Measurements from ENCODE around the gene MOB4.
"Not testable (repeated sequence)": the region's sequence is repeated elsewhere in the genome, so short reads cannot be mapped to it uniquely, and the experiment has no call there.

MOB4 gene

GRCh38 chr2:197515315-197515738, 539 bp upstream of the MOB4 start:
- DNase-seq, result no peak

DNA sequence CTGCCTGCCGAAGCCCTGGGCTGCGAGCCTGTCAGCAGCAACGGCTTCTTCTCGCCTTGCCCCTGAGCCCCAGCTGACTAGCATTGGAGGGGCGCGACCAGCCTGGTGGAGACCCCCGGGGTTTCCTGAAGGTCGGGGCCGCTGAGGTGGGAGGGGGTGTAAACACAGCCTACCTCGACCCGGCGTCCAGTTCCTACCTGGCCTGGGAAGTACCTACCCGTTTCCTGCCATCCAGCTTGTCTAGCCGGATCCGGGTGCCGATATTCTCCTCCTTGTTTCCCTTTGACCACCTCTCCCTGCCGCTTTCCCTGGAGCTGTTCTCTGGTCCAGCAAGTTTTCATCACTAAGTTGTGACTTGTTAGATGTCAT, 511 bp downstream of the MOB4 start:
- DNase-seq, result no peak

- DNase-seq, result no peak
Measured at GRCh38 chr2:197517150-197517549, 1.3 kb downstream of the MOB4 start.

- no peak for DNase-seq
Measured at GRCh38 chr2:197538412-197538811, 22.5 kb downstream of the MOB4 start.

DNA sequence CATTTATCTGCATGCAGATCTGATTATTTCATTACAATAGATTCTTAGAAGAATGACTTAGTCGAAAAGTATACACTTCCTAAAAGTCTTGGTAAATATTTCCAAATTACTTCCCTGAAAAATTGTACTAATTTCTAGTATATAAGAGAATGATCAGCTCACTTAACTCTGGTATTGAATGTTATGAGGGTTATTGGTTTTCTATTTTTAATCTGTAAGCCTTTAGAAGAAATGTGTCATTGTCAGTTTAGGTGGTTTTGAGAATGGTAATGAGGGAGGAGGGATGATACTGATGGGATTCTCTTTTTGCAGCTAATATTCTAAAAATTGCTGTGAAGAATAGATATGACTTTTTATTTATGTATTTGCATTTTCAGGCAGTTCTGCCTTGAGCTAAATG, 23.9 kb downstream of the MOB4 start:
- no peak for DNase-seq

DNA sequence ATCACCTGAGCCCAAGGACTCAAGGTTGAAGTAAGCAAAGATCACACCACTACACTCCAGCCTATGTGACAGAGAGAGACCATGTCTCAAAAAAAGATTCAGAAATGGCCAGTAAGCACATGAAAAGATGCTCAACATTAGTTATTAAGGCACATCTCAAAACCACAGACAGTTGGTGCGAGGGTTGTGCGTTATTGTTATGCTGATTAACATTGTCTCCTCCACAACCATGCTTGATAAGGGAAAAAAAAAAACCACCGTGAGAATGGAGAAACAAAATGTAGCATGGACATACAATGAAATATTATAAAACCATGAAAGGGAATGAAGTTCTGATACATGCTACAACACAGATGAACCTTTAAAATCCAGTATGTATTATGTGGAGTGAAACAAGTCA, 27.3 kb downstream of the MOB4 start:
- DNase-seq, result no peak

DNA sequence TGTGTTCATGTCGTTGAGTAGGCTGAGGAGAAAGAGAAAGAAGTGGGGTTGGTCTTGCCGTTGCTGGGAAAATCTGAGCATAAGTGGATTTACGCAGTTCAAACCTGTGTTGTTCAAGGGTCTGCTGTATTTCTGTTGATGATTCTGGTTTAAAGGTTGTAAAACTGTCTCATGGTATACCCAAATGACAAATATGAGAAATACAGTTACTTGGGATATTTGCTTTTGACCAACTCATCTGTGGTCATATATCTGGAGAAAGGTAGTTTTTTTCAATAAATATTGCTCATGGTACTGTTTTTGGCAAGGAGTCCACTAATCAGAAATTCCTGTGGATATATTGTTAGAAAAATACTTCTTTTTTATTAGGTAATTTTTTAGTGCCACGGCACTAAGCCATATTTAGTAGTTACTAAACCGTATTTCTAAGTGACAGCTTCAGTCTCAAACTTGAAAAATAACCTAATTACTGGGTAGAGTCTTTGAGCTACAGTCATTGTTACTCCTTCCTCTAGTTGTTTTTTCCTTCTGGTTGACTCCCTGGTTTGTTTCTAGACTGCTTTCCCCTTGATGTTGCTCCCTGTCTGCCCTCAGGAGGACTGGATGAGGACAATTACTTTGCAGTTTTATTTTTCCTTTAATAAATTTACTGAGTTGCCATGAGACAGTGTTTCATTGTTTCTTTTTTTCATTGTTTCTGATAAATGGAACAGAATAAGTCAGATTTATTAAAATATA, 31.5 kb downstream of the MOB4 start:
- DNase-seq, result no peak

DNA sequence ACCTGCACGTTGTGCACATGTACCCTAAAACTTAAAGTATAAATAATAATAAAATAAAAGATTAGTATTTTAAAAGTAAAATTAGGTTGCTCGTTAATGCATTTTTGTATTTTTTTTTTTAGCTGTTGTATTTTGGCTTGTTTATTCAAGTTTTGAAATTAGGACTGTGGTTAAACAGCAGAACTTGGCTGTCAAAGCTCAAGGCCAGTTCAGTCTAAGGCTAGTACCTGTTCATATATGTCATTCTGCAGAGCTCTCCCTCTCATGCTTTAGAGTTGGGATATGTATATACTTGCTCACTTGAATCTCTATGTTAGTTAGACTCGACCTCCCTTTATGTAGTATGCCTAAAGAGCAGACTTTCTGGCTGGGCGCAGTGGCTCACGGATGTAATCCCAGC, 32.7 kb downstream of the MOB4 start:
- DNase-seq, result no peak

DNA sequence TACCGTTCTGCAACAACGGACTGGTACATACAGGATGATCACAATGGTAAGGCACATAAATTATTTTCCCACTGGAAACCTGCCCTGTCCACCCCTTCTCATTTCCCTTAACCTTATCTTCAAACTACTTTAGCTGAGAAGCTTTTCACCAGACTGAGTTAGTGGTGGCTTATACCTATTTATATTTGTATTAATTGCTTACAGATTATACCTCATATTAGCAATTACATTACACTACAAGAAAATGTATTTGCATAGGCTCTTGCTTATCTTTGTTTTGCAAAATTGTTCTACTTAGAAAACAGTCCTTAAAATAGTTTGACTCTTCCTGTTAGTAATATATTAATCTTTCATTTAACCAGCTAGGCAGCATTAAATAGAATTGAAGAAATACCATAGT, 35.4 kb downstream of the MOB4 start:
- not testable (repeated sequence) for DNase-seq

GRCh38 chr2:197555467-197555866, 39.6 kb downstream of the MOB4 start:
- DNase-seq, result no peak

- no peak for DNase-seq
Measured at GRCh38 chr2:197556456-197556855, 40.6 kb downstream of the MOB4 start.

- no peak for DNase-seq
Measured at GRCh38 chr2:197558393-197558792, 42.5 kb downstream of the MOB4 start.

- DNase-seq, result no peak
Measured at GRCh38 chr2:197559681-197560080, 43.8 kb downstream of the MOB4 start.

DNA sequence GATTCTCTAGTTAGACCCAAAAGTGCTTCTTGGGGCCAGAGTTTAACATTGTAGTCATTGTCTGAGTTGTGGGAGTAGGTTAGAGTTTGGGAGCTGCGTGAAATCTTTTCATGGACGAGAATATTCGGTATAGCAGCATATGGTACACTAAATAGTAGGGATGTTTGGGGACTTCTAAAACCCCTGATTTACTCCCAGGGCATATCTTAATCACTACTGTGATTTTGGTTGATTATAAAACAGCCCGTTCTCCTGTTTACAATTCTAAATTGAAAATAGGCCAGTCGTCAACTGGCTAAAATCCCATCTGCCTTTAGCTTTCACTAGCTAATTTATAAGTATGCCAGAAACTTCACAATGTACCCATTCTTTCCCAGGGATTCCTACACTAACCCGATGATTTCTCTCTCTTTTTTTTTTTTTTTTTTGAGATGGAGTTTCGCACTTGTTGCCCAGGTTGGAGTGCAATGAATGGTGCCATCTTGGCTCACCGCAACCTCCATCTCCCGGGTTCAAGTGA, 44.3 kb downstream of the MOB4 start:
- DNase-seq, result no peak

DNA sequence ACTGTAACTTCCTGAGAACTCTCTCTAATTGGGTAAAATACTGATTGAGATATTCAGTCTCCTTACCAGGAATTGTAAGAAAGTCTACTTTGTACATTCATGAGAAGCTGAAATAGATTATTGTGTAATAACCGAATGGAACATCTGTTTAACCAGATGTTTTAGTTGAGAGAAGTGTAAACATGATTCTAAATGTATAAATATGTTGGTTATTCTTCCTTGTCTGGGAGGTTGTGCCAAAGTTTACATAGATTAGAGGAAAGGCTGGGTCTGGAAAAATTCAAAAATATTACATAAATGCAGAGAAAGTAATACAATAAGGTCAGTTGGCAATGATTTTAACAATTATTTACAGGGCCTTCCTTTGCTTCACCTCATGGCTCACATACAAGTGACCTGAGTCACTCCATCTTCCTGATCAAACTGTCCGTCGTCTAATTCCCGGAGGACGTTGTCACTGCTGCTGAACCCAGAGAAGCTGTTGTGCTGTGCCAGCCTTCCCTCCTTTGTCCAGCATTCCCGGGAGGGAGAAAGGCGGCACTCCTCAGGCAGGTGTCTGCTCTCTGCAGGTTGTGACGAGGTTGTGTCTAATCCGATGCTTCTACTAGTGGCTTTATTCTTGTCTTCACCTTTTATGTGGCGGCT, 55.9 kb downstream of the MOB4 start:
- no peak for DNase-seq

GRCh38 chr2:197573608-197574007, 57.7 kb downstream of the MOB4 start:
- DNase-seq, result no peak

DNA sequence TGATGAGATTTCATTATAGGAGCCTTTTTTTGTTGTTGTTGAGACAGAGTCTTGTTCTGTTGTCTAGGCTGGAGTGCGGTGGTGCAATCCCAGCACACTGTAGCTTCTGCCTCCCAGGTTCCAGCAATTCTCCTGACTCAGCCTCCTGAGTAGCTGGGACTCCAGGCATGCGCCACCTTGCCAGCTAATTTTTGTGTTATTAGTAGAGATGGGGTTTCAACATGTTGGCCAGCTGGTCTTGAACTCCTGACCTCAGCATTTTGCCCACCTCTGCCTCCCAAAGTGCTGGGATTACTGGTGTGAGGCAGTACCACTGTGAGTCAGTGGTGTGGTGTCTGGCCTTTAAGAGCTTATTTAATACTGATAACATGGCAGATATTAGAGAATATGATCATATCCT, 60.1 kb downstream of the MOB4 start:
- no peak for DNase-seq

DNA sequence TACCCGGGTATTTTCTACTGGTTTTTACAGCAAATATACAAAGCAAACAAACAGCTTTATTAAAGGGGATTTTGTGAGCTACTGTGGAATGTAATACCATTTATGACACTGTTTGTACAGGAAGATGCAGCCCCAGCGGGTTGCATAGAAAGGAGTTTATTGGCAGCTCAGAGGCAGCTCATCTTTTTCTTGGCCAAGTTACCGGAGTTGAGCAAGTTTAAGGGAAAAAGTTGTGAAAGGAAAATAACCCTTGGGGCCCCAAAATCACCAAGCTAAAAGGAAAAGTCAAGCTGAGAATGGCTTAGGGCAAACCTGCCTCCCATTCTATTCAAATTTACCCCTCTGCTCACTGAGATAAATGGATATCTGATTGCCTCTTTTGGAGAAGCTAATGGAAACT, 60.8 kb downstream of the MOB4 start:
- no peak for DNase-seq

GRCh38 chr2:197577446-197577845, 61.6 kb downstream of the MOB4 start:
- DNase-seq, result no peak

GRCh38 chr2:197578294-197578693, 62.4 kb downstream of the MOB4 start:
- not testable (repeated sequence) for DNase-seq

- DNase-seq, result not testable (repeated sequence)
Measured at GRCh38 chr2:197580166-197580565, 64.3 kb downstream of the MOB4 start.

DNA sequence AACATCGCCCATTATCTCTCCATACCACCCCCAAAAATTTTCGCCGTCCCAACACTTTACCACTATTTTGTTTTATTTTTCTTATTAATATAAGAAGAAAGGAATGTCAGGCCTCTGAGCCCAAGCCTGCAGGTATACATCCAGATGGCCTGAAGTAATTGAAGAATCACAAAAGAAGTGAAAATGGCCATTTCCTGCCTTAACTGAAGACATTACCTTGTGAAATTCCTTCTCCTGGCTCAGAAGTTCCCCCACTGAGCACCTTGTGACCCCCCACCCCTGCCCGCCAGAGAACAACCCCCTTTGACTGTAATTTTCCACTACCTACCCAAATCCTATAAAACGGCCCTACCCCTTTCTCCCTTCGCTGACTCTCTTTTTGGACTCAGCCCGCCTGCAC, 71.4 kb downstream of the MOB4 start:
- DNase-seq, result not testable (repeated sequence)

DNA sequence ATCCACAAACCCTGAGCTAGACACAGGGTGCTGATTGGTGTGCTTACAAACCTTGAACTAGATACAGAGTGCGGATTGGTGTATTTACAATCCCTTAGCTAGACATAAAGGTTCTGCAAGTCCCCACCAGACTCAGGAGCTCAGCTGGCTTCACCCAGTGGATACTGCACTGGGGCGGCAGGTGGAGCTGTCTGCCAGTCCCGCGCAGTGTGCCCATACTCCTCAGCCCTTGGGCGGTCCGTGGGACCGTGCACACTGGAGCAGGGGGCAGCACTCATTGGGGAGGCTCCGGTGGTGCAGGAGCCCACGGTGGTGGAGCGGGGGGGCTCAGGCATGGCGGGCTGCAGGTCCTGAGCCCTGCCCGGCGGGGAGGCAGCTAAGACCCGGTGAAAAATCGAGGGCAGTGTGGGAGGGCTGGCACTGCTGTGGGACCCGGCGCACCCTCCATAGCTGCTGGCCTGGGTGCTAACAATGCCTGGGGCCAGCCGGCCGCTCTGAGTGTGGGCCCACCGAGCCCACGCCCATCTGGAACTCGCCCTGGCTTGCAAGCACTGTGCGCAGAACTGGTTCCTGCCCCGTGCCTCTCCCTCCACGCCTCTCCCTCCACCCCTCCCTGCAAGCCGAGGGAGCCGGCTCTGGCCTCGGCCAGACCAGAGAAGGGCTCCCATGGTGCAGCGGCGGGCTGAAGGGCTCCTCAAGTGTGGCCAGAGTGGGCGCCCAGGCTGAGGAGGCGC, 75.6 kb downstream of the MOB4 start:
- DNase-seq, result no peak

DNA sequence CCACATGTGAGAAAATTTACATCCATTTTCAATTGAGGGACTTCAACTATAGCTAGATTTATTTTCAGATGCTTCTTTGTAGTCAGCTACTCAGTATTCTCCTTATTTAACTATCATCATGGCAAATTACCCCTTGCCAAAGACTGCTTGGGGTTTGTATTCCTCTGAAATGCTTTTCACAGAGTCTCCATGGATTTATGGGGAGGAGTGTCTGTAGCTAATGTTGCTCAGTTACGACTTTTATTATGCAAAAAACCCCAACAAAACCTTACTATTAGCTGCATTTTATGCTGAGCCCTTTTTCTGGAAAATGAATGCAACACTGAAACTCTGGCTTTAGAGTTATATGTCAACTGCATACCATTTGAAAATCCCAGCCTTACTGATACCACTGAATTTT, 80.9 kb downstream of the MOB4 start:
- DNase-seq, result no peak

Data from NCI-H187 treated with DMSO at 0.1 percent for 48 hours (cell line).